NCI-H2227 treated with DMSO at 0.1 percent for 48 hours (cell line): ENCODE measurements around the gene ABHD8.

Experiments used
- DNase-seq: peaks from one replicate; lab custom pipeline; 2025; lab: John Stamatoyannopoulos, UW

Gene ABHD8

GRCh38 chr19:17333611-17334413 lies 30.6 kb upstream of the ABHD8 start:
- no peak for DNase-seq

- no peak for DNase-seq
These were observed 29.7 kb upstream of the ABHD8 start for GRCh38 chr19:17332677-17333581.

DNA sequence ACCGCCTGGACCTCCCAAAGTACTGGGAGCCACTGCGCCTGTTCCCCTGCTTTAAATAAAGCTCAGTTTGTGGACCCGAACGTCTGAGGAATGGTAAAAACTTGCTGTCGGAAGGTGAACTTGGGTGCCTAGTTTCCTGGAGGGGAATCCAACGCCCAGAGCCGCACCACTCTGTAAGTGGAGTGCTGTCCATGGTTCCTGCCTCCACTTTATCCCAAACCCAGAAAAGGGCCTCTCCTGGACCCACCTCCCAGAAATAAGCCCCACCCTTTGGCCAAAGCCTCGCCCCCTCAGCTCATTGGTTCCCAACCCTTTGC lies 29.1 kb upstream of the ABHD8 start:
- no peak for DNase-seq

GRCh38 chr19:17331045-17331558 lies 27.9 kb upstream of the ABHD8 start:
- no peak for DNase-seq

DNA sequence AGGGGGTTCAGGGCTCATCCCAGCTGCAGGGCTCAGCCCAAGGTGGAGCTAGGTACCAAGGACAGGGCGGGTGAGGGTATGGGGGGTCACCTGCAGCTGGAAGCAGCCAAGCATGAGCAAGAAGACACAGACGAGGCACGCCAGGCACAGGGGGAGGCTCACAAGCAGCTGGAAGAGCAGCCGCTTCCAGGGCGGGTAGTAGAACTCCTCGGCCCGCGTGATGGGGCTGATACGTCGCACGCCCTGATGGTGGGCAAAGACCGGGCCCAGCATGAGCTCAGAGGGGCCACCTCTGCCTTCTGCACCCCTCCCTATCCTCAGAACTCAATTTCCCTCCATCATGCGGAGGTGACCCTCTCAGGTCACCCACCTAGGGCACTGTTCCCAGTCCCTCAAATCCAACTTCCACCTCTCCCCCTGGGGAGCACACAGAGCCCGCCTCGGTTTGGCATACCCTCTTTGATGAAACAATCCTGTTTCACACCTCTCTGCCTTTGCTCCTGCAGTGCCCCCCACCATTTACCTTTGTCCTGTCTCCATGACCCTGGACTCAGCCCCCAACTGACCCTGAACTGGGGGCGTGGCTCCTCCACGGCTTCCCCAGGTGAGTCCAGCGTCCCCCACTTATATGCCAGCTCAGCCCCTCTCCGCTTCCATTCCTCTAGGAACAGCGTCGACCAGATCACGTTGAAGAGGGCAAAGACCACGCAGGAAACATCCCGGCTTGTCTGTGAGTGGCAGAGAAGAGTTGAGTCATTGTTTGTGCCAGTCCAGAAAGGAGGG lies 27.2 kb upstream of the ABHD8 start:
- no peak for DNase-seq

- no peak for DNase-seq
These were observed 26.4 kb upstream of the ABHD8 start for GRCh38 chr19:17329366-17330261.

DNA sequence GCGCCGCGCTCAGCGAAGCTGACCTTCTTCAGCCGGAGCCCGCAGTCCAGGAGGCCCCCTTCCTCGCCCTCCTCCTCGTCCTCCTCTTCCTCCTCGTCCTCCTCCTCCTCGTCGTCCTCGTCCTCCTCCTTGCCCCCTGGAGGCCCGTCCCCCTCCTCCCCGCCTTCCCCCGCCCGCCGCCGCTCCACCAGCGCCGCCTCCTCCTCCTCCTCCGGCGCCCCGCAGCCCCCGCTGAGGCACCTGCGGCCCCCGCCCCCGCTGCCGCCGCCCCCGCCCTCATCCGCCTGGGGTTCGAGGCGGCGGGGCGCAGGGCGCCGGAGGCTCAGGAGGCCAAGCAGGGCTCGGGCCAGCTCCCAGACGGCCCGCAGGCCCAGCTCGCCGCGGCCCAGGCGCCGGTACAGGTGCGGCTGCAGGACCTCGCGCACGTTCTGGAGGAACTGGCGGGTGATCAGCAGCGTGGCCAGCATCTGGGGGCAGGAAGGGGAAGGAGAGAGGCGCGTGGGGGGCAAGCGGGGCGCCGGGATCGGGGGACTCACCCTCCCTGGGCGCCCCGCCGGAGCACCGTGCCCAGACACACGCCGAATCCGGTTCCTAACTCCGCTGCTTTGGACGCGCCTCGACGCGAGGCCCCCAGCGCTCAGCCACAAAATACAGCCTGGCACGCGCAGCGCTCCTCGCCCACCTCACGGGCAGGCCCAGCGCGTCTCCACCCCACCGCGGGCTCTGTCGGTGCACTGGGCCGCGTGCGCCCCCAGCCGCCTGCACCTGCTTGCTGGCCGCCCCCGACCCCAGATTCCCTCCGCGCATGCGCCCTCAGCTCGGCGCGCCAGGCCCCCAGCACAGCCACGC lies 25.5 kb upstream of the ABHD8 start:
- DNase-seq, result no peak

- no peak for DNase-seq
These were observed 24.7 kb upstream of the ABHD8 start for GRCh38 chr19:17327654-17328516.

GRCh38 chr19:17327068-17327653 lies 23.9 kb upstream of the ABHD8 start:
- no peak for DNase-seq

DNA sequence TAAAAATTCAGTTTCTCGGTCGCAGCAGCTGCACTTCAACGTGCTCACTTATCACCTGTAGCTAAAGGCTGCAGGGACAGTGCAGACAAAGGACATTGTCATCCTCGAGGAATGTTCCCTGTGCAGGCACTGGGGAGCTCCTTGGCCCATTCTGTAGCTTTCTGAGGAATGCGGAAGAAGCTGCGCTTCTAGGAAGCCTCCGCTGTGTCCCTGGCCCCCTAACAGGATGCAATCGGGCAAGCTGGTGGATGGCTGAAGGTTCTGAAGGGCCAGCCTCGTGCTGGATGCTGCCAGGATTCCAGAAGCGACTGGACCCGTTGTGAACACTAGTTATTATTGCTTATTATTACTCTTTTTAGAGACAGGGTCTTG lies 23.4 kb upstream of the ABHD8 start:
- no peak for DNase-seq

GRCh38 chr19:17325881-17326594 lies 22.8 kb upstream of the ABHD8 start:
- DNase-seq, result no peak

- no peak for DNase-seq
These were observed 21.9 kb upstream of the ABHD8 start for GRCh38 chr19:17325133-17325532.

GRCh38 chr19:17324357-17325114 lies 21.3 kb upstream of the ABHD8 start:
- DNase-seq, result no peak

- DNase-seq, result no peak
These were observed 20.7 kb upstream of the ABHD8 start for GRCh38 chr19:17323964-17324332.

DNA sequence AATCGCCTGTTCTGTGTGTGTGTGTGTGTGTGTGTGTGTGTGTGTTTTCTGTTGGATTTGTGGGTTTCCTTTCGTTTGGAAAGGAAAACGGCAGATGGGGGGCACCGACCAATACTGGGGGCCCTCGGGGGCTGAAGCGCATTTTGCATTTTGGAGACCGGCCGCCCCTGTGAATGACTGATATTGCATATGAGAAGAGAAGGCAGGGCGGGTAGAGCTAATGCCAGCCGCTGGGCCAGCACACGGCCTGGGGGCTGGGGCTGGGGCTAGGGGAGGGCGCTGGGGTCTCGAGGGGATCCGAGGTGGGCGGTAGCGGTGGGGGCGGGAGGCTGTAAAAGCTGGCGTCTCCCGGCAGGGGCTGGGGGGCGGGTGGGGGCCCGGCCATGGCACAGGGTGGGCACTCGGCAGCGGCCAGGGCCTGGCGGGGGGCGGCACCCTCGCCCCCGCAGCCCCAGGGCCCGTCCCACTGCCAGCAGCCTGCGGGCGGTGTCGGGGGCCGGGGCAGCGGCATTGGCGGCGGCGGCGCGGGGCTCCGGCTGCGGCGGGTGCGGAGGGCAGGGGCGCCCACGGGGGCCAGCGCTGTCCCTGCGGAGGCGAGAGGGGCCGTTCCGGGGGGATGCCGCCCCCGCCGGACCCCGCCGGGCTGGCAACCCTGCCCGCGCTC lies 20.2 kb upstream of the ABHD8 start:
- DNase-seq, result no peak

- no peak for DNase-seq
These were observed 19.6 kb upstream of the ABHD8 start for GRCh38 chr19:17322854-17323253.
